Left lung (tissue), 10 donors: ENCODE measurements around the gene ARAP3. TPM values are rescaled to one million over a fixed set of nuclear protein-coding genes. Genes with fewer than 3 reads are reported as not detected.

Experiments
- ATAC-seq: fragments of 200-7000 bp; cut with Tn5 transposase; one replicate; pipeline ENCODE4 v1.9.1; 2020; ENCODE audit warnings: moderate library complexity
- DNase-seq, 4 donors: peaks; one replicate each; pipeline ENCODE4 v3.0.0-alpha.2; 2013 to 2020
- H3K27ac ChIP-seq, 2 donors: fragments of 200-600 bp; sonication (generic) in 1 of 2; one replicate each; pipeline versions ENCODE4 v1.5.0 to v1.8.0; 2020 to 2021
- H3K27me3 ChIP-seq, 2 donors: fragments of 200-600 bp; sonication (generic) in 1 of 2; one replicate each; pipeline versions ENCODE4 v1.5.0 to v1.8.0; 2020 to 2021
- H3K36me3 ChIP-seq, 2 donors: fragments of 200-600 bp; sonication (generic) in 1 of 2; one replicate each; pipeline versions ENCODE4 v1.5.0 to v1.8.0; 2020 to 2021
- H3K4me1 ChIP-seq, 2 donors: fragments of 200-600 bp; one replicate each; pipeline ENCODE4 v1.8.0; 2021
- H3K4me3 ChIP-seq, 2 donors: fragments of 200-600 bp; sonication (generic) in 1 of 2; one replicate each; pipeline versions ENCODE4 v1.5.0 to v1.8.0; 2020 to 2021; ENCODE audit warnings: mild to moderate bottlenecking in 1 of 2
- H3K9me3 ChIP-seq, 2 donors: fragments of 200-600 bp; sonication (generic) in 1 of 2; one replicate each; pipeline versions ENCODE4 v1.5.0 to v1.8.0; 2020 to 2021
- CTCF ChIP-seq, 2 donors: fragments of 200-600 bp; sonication (generic) in 1 of 2; IDR thresholded peaks; one replicate each; pipeline versions ENCODE4 v1.5.0 to v1.8.0; 2021; ENCODE audit warnings: antibody characterized with exemption in 2 of 2
- intact Hi-C, 2 donors: fragments of 100-400 bp; cut with DNase I; formaldehyde crosslinking; loops; one replicate each; pipeline versions ENCODE4 v1.11.2 to v1.14.2; 2022
- polyA plus RNA-seq, 6 donors: library from polyadenylated mRNA; unstranded; fragments of 120-200 nt; gene quantifications; one replicate each; pipeline ENCODE4 v1.2.1, GENCODE V29; 2013; ENCODE audit not compliant: insufficient read length in 6 of 6
- total RNA-seq, 2 donors: library from RNA; stranded (reverse); fragmentation: NEBNext Ultra II Directional; extraction: Animal tissue kit (Norgen Biotek cat#: 25700); gene quantifications; one replicate each; pipeline ENCODE4 v1.2.1, GENCODE V29; 2021
- donor health status: DM: no; HTN: yes; CAD: no.
- donor health status: DM: no; HTN: no; CAD: no.

Gene ARAP3
- total and polyA plus RNA-seq, 8 donors: 20.5 to 53.9 (median 41.3) TPM

DNA sequence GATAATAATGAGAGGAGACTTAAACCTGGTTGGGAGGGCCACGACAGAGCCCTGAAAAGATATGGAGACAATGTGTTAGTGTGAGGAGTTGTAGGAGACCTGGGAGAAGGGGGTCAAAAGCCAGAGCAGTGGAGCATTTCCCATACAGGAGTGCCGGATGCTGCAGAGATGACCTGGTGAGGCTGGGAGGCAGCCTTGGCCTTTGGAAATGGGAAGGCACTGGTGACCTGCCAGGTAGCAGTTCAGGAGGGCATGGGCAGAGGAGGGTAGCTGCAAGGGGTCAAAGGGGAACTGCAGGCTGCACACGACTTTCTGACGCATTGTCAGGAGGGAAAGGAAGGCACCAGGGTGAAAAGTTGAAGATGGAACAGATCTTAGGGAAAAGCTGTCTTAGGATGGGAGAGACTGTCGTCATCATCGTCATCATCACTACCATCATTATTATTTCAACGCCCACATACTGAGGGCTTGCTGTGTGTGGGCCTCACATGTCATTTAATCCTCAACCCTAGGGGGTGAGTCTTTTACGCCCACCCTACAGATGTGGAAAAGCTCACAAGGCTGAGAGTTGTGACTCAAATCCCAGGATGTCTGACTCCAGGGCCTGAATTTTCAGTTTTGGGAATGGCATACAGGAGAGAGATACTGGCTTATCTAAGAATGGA, 13.3 kb downstream of the ARAP3 start:
- H3K4me3 ChIP-seq: no peak overlapping the region
- peaks cover 0 to 69% of the 10 kb centered on the region in 2 donors for H3K36me3 ChIP-seq
- no peaks in the 10 kb centered on the region for H3K27me3 ChIP-seq
- no peak for TF ChIP-seq CTCF (IDR thresholded peaks at IDR 0.05)
- peaks cover 3 to 9% of the 10 kb centered on the region in 2 donors for H3K4me1 ChIP-seq
- no peaks in the 10 kb centered on the region for H3K9me3 ChIP-seq
- intact Hi-C loops: no loop called here
- ATAC-seq (no peak), DNase-seq (no peak)
- no peak overlapping the region for H3K27ac ChIP-seq

DNA sequence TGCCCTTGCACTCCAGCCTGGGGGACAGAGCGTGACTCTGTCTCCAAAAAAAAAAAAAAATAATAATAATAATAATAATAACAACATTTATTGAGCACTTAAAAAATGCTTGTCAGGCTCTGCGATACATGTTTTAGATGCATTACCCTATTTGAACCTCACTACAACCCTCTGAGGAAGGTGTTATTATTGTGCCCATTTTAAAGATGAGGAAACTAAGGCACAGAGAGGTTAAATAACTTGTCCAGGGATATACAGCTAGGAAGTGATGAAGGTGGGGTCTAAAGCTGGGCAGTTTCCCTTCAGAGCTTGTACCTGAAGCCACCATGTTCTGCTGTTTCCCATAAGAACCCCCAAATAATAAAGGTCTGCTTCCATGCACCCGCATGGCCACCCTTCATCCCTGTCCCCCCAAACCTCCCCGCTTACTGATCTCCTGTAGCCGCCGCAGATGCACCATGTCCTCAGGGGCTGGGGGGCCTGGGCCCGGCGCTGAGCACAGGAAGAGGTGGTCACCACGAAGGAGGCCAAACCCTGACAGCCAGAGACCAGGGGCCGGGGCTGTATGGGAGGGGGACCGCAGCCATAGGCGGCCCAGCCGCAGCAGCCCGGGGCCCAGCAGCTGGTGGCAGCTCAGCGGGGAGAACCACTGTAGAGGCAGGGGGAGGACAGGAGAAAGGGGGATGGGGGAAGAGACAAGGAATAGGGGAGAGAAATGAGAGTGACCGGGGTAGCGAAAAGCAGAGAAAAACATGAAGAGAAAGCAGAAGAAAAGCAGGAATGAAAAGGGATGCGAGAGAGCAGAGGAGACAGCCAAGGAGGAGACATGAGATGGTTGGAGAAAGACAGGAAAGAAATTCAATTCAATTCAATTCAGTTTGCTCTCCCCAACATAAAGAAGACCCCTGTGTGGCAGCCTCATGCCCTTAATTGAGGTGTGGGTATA, 15.8 kb downstream of the ARAP3 start:
- H3K27ac ChIP-seq: no peak overlapping the region
- no peaks in the 10 kb centered on the region for H3K9me3 ChIP-seq
- peaks cover 3 to 9% of the 10 kb centered on the region in 2 donors for H3K4me1 ChIP-seq
- no peaks in the 10 kb centered on the region for H3K27me3 ChIP-seq
- TF ChIP-seq CTCF (IDR thresholded peaks at IDR 0.05): no peak
- DNase-seq (no peak), ATAC-seq (no peak)
- peaks cover 0 to 70% of the 10 kb centered on the region in 2 donors for H3K36me3 ChIP-seq
- no peak overlapping the region for H3K4me3 ChIP-seq
- intact Hi-C loops: no loop called here

- DNase-seq: peak; percentile 54 to 92 (median 78)
- H3K27ac ChIP-seq: peak overlapping the region in 1 of 2 donors; percentile 14
- peaks cover 0 to 59% of the 10 kb centered on the region in 2 donors for H3K36me3 ChIP-seq
- H3K27me3 ChIP-seq: no peaks in the 10 kb centered on the region
- peak; percentile 90 to 95 for TF ChIP-seq CTCF (IDR thresholded peaks at IDR 0.05)
- no peaks in the 10 kb centered on the region for H3K9me3 ChIP-seq
- peak; percentile 98 for ATAC-seq
- intact Hi-C loops: no loop called here
- no peak overlapping the region for H3K4me3 ChIP-seq
- peaks cover 3 to 9% of the 10 kb centered on the region in 2 donors for H3K4me1 ChIP-seq
Observed at GRCh38 chr5:141664733-141665461, 17.1 kb downstream of the ARAP3 start.

GRCh38 chr5:141663506-141663905, 18.5 kb downstream of the ARAP3 start:
- H3K4me1 ChIP-seq: peaks cover 3 to 9% of the 10 kb centered on the region in 2 donors
- ATAC-seq (no peak), DNase-seq (no peak)
- H3K4me3 ChIP-seq: no peak overlapping the region
- no peak for TF ChIP-seq CTCF (IDR thresholded peaks at IDR 0.05)
- peaks cover 0 to 58% of the 10 kb centered on the region in 2 donors for H3K36me3 ChIP-seq
- no peaks in the 10 kb centered on the region for H3K9me3 ChIP-seq
- H3K27me3 ChIP-seq: no peaks in the 10 kb centered on the region
- no peak overlapping the region for H3K27ac ChIP-seq
- intact Hi-C loops: no loop called here
